ENCODE results near the gene OR6B2.

- TF ChIP-seq CTCF (IDR thresholded peaks at IDR 0.05) (no peak), POLR2A (IDR thresholded peaks at IDR 0.05) (no peak), EP300 (IDR thresholded peaks at IDR 0.05) (no peak), POLR2AphosphoS5 (IDR thresholded peaks at IDR 0.05) (no peak)
These were observed 23.2 kb upstream of the OR6B2 start, which contains the start of gene OR6B3 for GRCh38 chr2:240053173-240054155.

Data from gastroesophageal sphincter (tissue), 3 donors.